C4-2B (cell line): ENCODE data around the gene NDC1.

ENCODE experiments used
- H3K27ac ChIP-seq: fragments of 450-650 bp; 2 replicates; pipeline ENCODE4 v1.5.1; 2017
- ZFX ChIP-seq: fragments of 450-650 bp; IDR thresholded peaks from 2 replicates; pipeline ENCODE4 v1.6.1; 2017
- TF ChIP-seq, protein P1 (sequence below): fragments of 450-650 bp; conservative IDR thresholded peaks from 2 replicates; pipeline ENCODE4 v1.5.1; 2017; ENCODE audit warnings: mild to moderate bottlenecking

The NDC1 gene

DNA sequence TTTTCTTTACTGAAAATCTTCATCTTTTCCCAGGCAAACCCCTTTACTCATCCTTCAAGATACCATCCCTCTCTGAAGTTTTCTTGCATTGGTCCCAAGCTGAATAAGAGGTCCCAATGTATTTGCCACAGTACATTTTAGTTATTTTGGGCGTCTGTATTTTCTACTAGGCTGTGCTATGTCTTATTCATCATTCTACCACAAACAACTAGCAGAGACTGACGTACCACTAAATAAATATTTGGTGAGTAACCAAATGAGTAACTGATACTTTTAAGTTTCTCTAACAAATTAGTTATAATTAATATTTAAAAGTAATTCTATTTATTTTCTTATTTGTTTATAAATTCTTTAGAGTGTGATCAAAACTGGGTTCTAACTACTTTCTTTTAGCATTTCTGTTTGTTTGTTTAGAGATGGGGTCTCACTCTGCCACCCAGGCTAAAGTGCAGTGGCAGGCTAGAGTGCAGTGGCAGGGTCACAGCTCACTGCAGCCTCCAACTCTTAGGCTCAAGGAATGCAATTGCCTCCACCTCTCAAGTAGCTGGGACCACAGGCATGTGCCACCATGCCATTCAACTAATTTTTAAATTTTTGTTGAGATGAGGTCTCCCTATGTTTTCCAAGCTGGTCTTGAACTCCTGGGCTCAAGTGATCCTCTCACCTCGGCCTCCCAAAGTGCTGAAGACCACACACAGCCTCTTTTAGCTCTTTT lies 33.1 kb downstream of the NDC1 start:
- no peak for TF ChIP-seq ZFX
- TF ChIP-seq, protein P1, sequence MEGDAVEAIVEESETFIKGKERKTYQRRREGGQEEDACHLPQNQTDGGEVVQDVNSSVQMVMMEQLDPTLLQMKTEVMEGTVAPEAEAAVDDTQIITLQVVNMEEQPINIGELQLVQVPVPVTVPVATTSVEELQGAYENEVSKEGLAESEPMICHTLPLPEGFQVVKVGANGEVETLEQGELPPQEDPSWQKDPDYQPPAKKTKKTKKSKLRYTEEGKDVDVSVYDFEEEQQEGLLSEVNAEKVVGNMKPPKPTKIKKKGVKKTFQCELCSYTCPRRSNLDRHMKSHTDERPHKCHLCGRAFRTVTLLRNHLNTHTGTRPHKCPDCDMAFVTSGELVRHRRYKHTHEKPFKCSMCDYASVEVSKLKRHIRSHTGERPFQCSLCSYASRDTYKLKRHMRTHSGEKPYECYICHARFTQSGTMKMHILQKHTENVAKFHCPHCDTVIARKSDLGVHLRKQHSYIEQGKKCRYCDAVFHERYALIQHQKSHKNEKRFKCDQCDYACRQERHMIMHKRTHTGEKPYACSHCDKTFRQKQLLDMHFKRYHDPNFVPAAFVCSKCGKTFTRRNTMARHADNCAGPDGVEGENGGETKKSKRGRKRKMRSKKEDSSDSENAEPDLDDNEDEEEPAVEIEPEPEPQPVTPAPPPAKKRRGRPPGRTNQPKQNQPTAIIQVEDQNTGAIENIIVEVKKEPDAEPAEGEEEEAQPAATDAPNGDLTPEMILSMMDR, result no peak

DNA sequence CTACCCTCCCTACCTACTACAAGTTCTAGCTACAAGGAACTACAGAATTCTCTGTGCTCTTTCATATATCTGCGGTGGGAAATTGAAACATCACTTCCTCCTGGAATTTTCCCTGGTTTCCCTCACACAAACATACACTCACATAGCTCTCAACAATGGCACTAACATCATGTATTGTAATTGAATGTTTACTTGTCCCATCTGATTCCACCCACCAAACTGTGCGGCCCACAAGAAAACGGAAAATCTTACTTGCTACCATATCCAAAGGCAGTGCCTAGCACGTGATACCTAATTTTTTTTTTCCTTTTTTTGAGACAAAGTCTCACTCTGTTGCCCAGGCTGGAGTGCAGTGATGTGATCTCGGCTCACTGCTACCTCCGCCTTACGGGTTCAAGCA lies 33.9 kb downstream of the NDC1 start:
- no peak overlapping the region for H3K27ac ChIP-seq
- TF ChIP-seq ZFX, result no peak
- TF ChIP-seq, protein P1, result no peak

More for the DNA sequence above, 33.1 kb downstream of the NDC1 start:
- H3K27ac ChIP-seq, result no peak overlapping the region

DNA sequence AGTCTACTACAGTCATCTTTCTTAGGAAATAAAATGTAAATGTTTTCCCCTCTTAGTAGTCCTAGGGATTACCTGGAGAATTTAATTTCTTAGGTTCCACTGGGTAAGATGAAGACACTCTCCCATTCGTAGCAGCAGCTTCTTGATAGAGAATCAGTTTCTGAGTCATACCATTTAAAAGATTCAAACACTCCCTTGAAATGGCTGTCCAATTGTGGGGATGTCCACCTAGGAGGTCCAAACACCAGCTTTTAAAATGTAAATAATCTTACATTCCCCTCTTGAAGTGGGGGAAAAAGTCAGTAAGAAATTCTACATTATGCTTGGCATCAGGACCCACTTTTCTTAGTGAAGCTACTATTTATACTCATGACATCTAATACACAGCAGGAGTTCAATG lies 37.5 kb downstream of the NDC1 start:
- no peak overlapping the region for H3K27ac ChIP-seq
- no peak for TF ChIP-seq ZFX
- TF ChIP-seq, protein P1, result no peak

DNA sequence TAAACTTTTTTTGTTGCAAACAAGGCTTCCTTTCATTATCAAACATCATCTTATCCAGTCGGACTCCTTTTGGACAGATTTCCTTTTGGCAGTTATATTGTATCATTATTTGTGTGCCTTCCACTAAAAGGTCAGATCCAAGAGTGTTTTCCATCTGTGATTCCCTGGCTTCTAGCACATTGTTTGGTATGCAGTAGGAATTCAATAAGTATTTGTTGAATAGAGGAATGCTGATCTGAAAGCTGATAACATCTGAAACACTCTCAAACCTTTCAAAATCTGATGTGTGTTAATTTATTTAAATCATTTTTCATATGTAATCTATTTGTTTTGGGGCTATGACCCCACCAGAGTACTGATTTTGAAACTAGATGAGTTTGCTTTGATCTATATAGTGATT lies 39.0 kb downstream of the NDC1 start:
- TF ChIP-seq ZFX, result no peak
- TF ChIP-seq, protein P1, result no peak
- H3K27ac ChIP-seq, result no peak overlapping the region

DNA sequence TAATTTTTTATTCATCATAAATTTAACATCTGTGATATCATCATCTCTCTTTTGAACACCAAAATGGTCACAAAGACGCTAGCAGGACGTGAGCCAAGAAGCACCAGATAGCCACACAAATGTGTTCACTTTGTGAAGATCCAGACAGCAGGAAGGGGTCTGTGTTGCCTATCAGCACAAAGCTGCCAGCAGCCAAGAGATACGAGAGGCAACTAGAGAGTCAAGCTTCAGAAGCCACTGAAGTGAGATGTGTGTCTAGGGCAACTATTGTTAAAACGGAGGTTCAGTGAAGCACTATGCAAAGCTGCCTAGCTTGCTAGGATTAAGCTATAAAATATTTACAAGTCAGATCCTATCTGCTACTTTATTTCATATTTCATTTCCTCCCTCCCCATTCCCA lies 45.3 kb downstream of the NDC1 start:
- TF ChIP-seq, protein P1, result no peak
- no peak for TF ChIP-seq ZFX
- no peak overlapping the region; the same call in 1 of the 2 replicates for H3K27ac ChIP-seq

DNA sequence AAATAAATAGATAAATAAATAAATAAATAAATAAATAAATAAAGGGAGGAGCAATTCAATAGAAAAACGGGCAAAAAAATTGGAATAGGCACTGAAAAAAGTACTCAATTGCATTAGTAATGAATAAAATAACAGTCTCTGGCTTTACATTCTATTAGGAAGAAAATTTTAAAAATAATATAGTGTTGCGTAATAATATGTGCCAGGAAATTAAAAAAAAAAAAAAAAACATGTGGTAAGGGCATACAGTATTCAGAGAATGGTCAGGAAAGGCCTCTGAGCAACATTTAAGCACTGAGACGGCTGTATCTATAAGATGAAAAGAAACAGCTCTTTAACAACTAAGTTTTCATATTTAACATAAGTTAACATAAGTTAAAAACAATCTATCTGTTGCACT lies 50.4 kb downstream of the NDC1 start:
- no peak for TF ChIP-seq ZFX
- TF ChIP-seq, protein P1, result no peak
- H3K27ac ChIP-seq, result no peak overlapping the region

DNA sequence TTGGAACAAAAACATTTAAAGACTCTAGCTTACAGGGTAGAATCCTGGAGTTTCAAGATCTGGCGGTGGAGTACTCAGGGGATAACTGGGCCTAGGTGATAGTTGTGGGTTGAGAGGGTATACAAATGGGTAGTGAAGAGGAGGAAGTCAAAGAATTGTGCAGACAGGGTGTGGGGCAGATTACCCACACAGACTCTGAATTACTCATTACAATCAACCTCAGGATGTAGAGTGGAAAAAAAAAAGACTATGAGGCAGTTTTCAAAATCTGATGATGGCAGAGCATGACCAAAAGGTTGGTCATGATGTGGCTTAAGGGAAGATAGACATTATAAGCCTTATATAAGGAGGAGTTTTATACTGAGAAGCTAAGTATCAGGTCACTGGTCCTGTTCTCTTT lies 55.0 kb downstream of the NDC1 start:
- TF ChIP-seq ZFX, result no peak

DNA sequence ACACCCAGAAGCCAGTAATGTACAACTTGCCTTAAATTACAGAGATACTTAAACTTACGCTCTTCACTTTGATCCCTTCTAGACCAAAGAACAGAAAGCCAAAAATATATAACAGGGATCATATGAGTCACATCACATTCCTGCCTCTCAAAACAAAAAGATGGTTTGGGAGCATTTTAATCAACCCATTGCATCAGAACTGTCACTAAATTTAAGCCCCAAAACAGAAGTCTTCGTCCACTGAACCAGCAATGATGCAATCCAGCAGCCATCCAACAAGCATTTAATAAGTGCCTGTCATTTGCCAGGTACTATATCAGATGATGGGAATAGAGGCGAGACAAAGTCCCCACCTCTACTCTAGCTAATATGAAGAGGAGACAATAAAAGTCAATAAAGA lies 56.4 kb downstream of the NDC1 start:
- TF ChIP-seq, protein P1, result no peak
- H3K27ac ChIP-seq, result no peak overlapping the region

More for the DNA sequence above, 55.0 kb downstream of the NDC1 start:
- H3K27ac ChIP-seq, result no peak overlapping the region
